ENCODE measurements around the gene SLC41A3. TPM values are rescaled to one million over a fixed set of nuclear protein-coding genes. Genes with fewer than 3 reads are reported as not detected.
"Not testable (repeated sequence)": the region's sequence is repeated elsewhere in the genome, so short reads cannot be mapped to it uniquely, and the experiment has no call there.

SLC41A3 gene
- total RNA-seq, 2 experiments from 2014 or later: 22.5 to 23.8 TPM

DNA sequence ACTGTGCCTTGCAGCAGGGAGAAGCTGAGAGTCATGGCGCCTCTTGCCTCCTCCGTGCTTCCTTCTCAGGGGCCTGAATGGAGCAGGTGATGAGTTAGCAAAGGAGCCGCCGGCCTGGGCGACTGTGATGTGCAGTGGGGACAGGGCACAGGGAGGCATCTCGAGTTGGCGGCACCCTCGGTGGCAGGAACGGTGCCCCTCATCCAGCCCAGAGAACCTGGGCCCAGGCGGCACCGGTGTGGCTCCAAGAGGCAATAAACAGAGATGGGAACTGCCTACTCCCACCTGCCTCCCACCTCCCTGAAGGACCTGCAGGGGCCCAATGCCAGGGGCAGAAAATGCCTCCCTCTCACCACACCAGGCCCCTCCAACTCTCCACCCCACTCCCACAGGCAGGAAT lies 6.2 kb downstream of the SLC41A3 start:
- CTCF ChIA-PET: no interaction called here
- Mint-ChIP-seq H3K4me1 (peaks cover under 1% of the 10 kb centered on the region), H3K27me3 (no peaks in the 10 kb centered on the region), H3K27ac (no peak overlapping the region), H3K36me3 (peaks cover 6% of the 10 kb centered on the region), H3K9me3 (ENCODE audit: low read depth) (peaks cover 3% of the 10 kb centered on the region), H3K4me3 (no peak overlapping the region)
- DNase-seq (no peak), ATAC-seq (no peak)

DNA sequence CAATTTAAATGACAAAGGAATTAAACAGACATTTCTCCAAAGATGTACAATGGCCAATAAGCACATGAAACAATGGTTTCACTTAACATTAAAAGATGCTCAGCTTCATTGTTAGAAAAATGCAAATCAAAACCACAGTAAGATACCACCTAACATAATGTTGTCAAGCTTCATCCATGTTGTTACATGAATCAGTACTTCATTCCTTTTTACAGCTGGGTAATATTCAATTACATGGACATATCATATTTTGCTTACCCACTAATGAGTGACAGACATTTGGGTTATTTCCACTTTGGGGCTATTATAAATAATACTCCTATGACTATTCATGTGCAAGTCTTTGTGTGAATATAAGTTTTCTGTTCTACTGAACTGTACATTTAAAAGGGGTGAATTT lies 7.8 kb downstream of the SLC41A3 start:
- H3K4me3 Mint-ChIP-seq: no peak overlapping the region
- no peaks in the 10 kb centered on the region for H3K27me3 Mint-ChIP-seq
- H3K36me3 Mint-ChIP-seq: peaks cover 9% of the 10 kb centered on the region
- CTCF ChIA-PET: no interaction called here
- ATAC-seq (no peak), DNase-seq (no peak)
- peaks cover 3% of the 10 kb centered on the region for H3K9me3 Mint-ChIP-seq (ENCODE audit: low read depth)
- no peaks in the 10 kb centered on the region for H3K4me1 Mint-ChIP-seq
- no peak overlapping the region for H3K27ac Mint-ChIP-seq

DNA sequence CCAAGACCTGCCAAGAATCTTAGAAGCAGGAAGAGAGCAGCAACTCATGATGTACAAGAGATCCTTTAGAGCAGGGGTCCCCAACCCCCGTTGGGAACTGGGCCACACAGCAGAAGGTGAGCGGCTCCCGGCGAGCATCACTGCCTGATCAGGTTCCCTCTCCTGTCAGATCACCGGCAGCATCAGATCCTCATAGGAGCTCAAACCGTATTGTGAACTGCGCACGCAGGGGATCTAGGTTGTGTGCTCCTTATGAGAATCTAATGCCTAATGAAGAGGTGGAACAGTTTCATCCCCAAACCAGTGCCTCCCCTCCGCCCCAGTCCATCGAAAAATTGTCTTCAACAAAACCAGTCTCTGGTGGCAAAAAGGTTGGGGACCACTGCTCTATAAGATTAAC lies 13.8 kb downstream of the SLC41A3 start:
- Mint-ChIP-seq H3K4me1 (no peaks in the 10 kb centered on the region), H3K36me3 (peaks cover 6% of the 10 kb centered on the region), H3K4me3 (no peak overlapping the region), H3K27ac (no peak overlapping the region), H3K9me3 (ENCODE audit: low read depth) (peaks cover 3% of the 10 kb centered on the region), H3K27me3 (no peaks in the 10 kb centered on the region)
- DNase-seq (peak; percentile 35), ATAC-seq (no peak)
- CTCF ChIA-PET: no interaction called here

DNA sequence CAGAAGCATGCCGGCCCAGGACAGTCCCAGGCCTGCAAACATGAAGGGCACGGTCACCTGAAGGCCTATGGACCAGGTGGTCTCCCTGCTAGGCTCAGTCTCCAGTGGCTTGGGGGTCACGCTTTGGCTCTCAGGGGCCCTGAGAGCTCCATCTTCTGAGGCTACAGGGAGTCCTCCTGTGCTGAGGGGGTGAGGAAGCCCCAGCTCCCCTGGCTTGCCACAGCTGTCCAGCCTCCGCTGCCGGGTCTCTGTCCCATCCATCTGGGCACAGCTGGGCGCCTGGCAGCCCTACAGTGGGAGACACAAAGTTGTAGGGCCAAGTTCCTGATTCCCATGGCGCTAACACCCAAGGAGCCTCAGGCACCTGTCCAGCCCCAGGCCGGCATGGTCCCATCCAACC lies 16.0 kb downstream of the SLC41A3 start:
- peaks cover 5% of the 10 kb centered on the region for H3K36me3 Mint-ChIP-seq
- H3K27ac Mint-ChIP-seq: no peak overlapping the region
- no peak for ATAC-seq
- H3K9me3 Mint-ChIP-seq (ENCODE audit: low read depth): no peaks in the 10 kb centered on the region
- no peaks in the 10 kb centered on the region for H3K27me3 Mint-ChIP-seq
- H3K4me3 Mint-ChIP-seq: no peak overlapping the region
- H3K4me1 Mint-ChIP-seq: peaks cover 8% of the 10 kb centered on the region
- CTCF ChIA-PET: no interaction called here
- no peak for DNase-seq

DNA sequence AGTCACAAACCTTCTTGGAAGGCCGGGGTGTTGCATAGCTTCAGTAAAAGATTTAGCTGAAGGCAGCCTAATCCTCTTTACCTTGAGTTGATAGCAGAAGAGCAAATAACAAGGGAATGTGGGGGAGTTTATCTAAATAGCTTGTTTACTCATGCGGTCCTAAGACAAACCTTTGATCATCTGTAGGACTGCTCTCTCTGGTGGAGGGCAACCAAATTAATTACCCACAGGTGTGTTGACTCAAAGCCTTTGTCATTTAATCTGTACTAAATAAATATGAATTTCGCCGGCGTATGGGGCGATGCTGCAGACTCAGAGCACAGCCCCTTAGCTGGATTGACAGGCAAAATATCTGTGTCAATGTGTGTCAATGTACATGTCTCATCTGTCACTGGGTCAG lies 17.2 kb downstream of the SLC41A3 start:
- H3K4me1 Mint-ChIP-seq, H3K4me3 Mint-ChIP-seq: not testable (repeated sequence)

DNA sequence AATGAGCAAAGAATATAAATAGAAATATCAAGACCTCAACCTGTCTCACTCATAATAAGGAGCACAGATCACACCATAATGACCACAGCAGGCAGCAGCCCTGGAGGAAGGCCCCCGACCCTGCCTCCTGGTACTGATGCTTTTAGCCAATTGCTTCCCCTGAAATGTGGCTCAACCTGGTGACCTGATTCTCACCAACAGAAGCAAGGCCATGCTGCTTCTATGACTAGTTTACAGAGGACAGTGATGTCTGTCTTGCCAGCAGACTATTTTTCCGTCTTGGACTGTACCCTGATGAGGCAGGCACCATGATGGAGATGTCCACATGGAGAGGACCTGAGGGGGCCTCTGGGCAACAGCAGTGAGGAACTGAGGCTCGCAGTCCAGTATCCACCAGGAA lies 18.0 kb downstream of the SLC41A3 start:
- Mint-ChIP-seq H3K9me3 (ENCODE audit: low read depth) (no peaks in the 10 kb centered on the region), H3K4me1 (peaks cover 8% of the 10 kb centered on the region), H3K27ac (no peak overlapping the region), H3K4me3 (no peak overlapping the region), H3K36me3 (no peaks in the 10 kb centered on the region), H3K27me3 (no peaks in the 10 kb centered on the region)
- DNase-seq: no peak
- CTCF ChIA-PET: no interaction called here
- no peak for ATAC-seq

More for the DNA sequence above, 17.2 kb downstream of the SLC41A3 start:
- DNase-seq; ATAC-seq; H3K27ac Mint-ChIP-seq; CTCF ChIA-PET; H3K27me3 Mint-ChIP-seq; H3K9me3 Mint-ChIP-seq (ENCODE audit: low read depth); H3K36me3 Mint-ChIP-seq: not testable (repeated sequence)

DNA sequence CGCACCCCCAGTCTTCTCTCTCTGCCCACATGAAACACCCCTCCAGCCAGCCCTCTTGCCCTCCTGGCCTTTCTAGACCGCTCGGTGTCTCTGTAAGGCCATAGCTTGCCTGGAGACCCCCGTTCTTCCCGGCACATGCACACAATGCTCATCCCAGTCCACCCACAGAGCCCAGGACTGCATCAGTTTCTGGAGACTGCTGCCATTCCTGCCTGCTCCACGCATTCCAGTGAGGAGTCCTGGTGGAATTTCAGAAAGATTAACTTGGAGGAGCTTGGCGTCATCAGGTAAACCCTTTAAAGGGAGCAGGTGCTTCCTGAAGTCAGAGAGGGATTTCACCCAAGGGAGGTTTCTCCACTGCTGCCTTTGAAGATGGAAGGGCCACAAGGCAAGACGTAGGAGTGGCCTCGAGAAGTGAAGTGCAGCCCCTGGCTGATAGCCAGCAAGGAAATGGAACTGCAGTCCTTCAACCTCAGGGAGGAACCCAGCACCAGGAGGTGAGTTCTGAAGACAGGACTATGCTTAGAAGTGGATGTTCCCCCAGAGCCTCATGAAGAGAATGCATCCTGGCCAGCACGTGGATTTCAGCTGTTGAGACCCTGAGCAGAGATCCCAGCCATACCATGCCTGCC lies 19.2 kb downstream of the SLC41A3 start:
- CTCF ChIA-PET: no interaction called here

DNA sequence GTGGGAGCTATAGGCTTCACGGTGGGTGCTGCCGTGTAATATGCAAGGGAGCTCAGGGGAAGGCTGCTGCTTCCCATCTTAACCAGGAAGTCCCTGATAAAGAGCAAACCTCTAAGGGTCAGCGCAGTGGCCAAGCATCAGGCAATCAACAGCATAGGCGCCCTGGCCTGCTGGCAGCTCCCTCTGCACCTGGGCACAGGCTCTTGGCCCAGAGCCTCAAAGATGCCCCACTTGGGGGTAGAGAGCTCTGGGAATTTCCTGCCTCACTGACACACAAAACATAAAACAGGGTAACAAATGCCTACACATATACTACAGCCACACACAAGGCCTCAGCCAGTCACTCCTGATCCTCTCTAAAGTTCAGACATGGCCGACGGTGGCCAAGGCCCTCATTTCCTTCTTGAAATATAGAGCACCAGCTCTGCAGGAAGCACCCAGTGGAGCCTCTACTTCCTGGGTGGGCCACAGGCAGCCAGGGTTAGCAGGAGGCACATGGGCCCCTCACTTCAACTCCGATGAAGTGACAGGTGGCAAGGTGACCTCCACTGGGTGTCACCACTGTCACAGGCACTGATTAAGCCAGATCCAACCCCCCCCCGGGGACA lies 20.5 kb downstream of the SLC41A3 start:
- DNase-seq: peak; percentile 40
- ATAC-seq: no peak
- peaks cover 8% of the 10 kb centered on the region for H3K4me1 Mint-ChIP-seq
- CTCF ChIA-PET: no interaction called here
- no peaks in the 10 kb centered on the region for H3K9me3 Mint-ChIP-seq (ENCODE audit: low read depth)
- H3K36me3 Mint-ChIP-seq: no peaks in the 10 kb centered on the region
- no peak overlapping the region for H3K27ac Mint-ChIP-seq
- no peaks in the 10 kb centered on the region for H3K27me3 Mint-ChIP-seq
- no peak overlapping the region for H3K4me3 Mint-ChIP-seq

More for the DNA sequence above, 19.2 kb downstream of the SLC41A3 start:
- Mint-ChIP-seq H3K9me3 (ENCODE audit: low read depth) (no peaks in the 10 kb centered on the region), H3K4me1 (peaks cover 8% of the 10 kb centered on the region), H3K27ac (no peak overlapping the region), H3K36me3 (no peaks in the 10 kb centered on the region), H3K4me3 (no peak overlapping the region), H3K27me3 (no peaks in the 10 kb centered on the region)
- peak; percentile 33 for DNase-seq
- no peak for ATAC-seq

DNA sequence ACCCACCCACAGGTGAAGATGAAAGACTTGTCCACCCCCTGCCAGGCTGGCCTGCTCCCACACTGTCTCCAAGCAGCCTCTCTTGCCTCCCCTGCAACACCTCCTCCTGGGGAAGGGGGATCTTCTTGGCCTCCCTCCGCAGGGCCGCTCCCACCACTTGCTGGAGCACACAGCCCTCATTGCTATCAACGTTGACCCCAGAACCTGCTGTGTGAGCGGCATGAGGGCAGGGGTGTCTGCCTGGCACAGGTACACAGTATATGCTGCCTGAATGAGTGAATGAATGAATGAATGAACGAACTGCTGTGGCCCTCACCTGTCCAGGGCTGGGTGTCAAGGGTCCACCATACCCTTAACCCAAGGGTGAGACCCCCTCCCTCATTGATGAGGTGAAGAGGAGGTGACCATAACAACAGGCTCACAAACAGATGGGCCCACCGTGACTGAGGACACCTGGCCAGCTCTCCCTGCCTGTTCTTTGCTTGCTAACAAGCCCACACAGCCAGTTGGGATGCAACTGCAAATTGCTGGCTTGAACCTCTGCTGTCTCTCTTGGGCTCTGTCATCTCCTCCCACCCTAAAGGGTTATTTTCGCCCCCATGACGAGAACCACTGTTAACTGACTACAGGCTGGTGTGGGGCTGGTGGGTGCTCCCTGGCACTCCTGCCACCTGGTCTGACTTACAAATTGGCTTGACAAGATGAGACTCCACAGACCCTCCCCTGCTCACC lies 22.5 kb downstream of the SLC41A3 start:
- H3K27ac Mint-ChIP-seq: no peak overlapping the region
- DNase-seq: no peak
- H3K9me3 Mint-ChIP-seq (ENCODE audit: low read depth): no peaks in the 10 kb centered on the region
- no peaks in the 10 kb centered on the region for H3K36me3 Mint-ChIP-seq
- CTCF ChIA-PET: no interaction called here
- peaks cover 8% of the 10 kb centered on the region for H3K4me1 Mint-ChIP-seq
- H3K27me3 Mint-ChIP-seq: no peaks in the 10 kb centered on the region
- no peak for ATAC-seq
- no peak overlapping the region for H3K4me3 Mint-ChIP-seq

DNA sequence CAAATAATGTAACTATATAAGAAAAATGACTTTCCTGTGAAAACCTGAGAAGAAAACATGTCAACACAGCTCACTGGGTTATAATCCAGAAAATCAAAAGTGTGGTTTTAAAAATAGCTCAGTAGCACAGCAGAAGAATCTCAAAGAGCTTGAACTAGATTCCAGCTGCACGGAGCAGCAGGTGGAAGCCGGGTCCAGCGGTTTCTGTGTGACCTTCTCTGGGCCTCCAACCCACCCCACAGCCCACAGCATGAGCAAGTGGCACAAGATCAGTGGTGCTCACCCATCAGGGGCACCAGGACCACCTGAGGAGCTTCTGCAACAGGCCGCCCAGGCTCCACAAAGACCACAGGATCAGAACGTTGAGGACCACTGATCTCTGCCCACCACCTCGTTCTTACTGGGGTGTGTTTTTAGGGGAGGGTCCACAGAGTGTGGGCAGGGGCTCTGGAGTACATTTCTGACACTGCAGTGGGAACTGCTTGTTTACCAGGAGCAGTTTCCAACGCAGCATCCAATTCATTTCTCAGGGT lies 23.2 kb downstream of the SLC41A3 start:
- ATAC-seq (no peak), DNase-seq (no peak)
- Mint-ChIP-seq H3K27me3 (no peaks in the 10 kb centered on the region), H3K4me1 (peaks cover 8% of the 10 kb centered on the region), H3K36me3 (no peaks in the 10 kb centered on the region), H3K27ac (no peak overlapping the region), H3K4me3 (no peak overlapping the region), H3K9me3 (ENCODE audit: low read depth) (no peaks in the 10 kb centered on the region)
- CTCF ChIA-PET: no interaction called here

DNA sequence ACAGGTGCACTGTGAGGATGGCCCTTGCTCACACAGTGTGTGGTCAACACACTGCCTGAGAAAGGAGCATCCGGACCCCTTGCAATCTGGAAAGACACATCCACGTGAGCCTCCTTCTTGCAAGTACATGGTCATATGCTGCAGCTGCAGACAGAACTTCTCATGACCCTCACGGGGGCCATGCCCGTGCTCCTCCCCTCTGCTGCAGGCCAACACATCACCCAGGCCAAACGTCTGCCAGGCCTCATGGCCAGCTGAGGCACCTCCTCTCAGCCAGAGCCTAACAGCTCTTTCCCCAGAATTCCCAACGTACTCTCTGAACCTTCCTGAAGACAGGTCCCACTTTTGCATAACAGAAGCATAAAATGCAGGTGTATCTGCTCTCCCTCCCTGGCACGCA lies 25.3 kb downstream of the SLC41A3 start:
- CTCF ChIA-PET: no interaction called here
- Mint-ChIP-seq H3K27me3 (no peaks in the 10 kb centered on the region), H3K9me3 (ENCODE audit: low read depth) (no peaks in the 10 kb centered on the region), H3K36me3 (no peaks in the 10 kb centered on the region), H3K4me1 (peaks cover 5% of the 10 kb centered on the region), H3K4me3 (no peak overlapping the region), H3K27ac (no peak overlapping the region)
- no peak for ATAC-seq
- DNase-seq: no peak

DNA sequence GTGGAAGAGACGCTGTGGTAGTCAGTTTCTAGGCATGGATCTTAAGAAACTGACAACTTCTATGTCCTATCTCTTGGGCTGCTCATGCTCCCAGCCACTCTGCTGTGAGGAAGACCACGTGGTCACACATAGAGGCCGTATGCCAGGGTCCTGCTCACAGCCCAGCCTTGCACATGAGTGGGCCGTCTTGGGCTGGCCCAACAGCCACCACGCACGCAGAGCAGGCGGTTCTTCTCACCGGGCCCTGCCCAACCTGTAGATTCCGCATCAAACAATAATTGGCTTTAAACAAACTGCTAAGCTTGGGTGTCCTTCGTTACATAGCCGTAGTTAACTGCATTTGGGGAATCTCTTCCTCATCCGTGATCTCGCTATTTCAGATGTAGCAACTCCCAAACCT lies 26.0 kb downstream of the SLC41A3 start:
- no peak for DNase-seq
- H3K36me3 Mint-ChIP-seq: no peaks in the 10 kb centered on the region
- H3K4me3 Mint-ChIP-seq: no peak overlapping the region
- H3K27me3 Mint-ChIP-seq: no peaks in the 10 kb centered on the region
- no peak overlapping the region for H3K27ac Mint-ChIP-seq
- ATAC-seq: no peak
- no peaks in the 10 kb centered on the region for H3K9me3 Mint-ChIP-seq (ENCODE audit: low read depth)
- CTCF ChIA-PET: no interaction called here
- no peaks in the 10 kb centered on the region for H3K4me1 Mint-ChIP-seq

DNA sequence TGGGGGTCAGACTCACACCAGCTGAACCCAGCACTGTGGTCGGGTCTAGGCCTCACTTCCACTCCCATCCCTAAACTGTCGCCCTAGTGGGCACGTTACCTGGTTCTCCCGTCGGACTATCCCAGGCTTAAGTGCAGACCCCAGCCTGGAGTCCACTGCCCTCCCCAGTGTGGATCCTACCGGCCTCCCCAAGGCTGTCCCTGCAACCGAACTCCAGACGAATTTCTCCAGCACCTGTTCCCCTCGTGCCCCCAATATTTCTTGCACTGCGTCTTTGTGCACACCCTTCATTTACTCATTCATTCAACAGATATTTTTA lies 26.5 kb downstream of the SLC41A3 start:
- ATAC-seq (no peak), DNase-seq (no peak)
- CTCF ChIA-PET: no interaction called here
- H3K27me3 Mint-ChIP-seq: no peaks in the 10 kb centered on the region
- no peak overlapping the region for H3K4me3 Mint-ChIP-seq
- no peaks in the 10 kb centered on the region for H3K9me3 Mint-ChIP-seq (ENCODE audit: low read depth)
- H3K36me3 Mint-ChIP-seq: no peaks in the 10 kb centered on the region
- no peak overlapping the region for H3K27ac Mint-ChIP-seq
- peaks cover 5% of the 10 kb centered on the region for H3K4me1 Mint-ChIP-seq

Measured in activated CD8-positive, alpha-beta memory T cell treated with anti-CD3 and anti-CD28 coated beads, Interleukin-2, amount 10 ng/mL, durations not matched to agents 7 days and 5 days (primary cell).